IPS-20b (cell line): Measurements from ENCODE around the gene TNFRSF18.

ENCODE experiments used
- H3K27ac ChIP-seq: one replicate; pipeline ENCODE4 v1.5.1; 2013; ENCODE audit warnings: low read length
- H3K27me3 ChIP-seq: 2 replicates; pipeline ENCODE4 v1.6.1; 2013; ENCODE audit warnings: mild to moderate bottlenecking, low read length, inconsistent platforms; ENCODE audit not compliant: insufficient read depth
- H3K36me3 ChIP-seq: 2 replicates; pipeline ENCODE4 v1.6.1; 2013; ENCODE audit warnings: low read depth, mild to moderate bottlenecking, inconsistent platforms, low read length, moderate library complexity; ENCODE audit not compliant: insufficient read depth
- H3K4me1 ChIP-seq: 2 replicates; pipeline ENCODE4 v1.6.1; 2013; ENCODE audit warnings: mild to moderate bottlenecking, control low read depth, inconsistent platforms, low read length, moderate library complexity; ENCODE audit not compliant: insufficient read depth
- H3K4me3 ChIP-seq: 2 replicates; pipeline ENCODE4 v1.5.1; 2013; ENCODE audit warnings: mild to moderate bottlenecking, low read length, inconsistent platforms
- H3K9ac ChIP-seq: 2 replicates; pipeline ENCODE4 v1.6.1; 2013; ENCODE audit warnings: low read depth, mild to moderate bottlenecking, inconsistent platforms, low read length, moderate library complexity
- H3K9me3 ChIP-seq: 2 replicates; pipeline ENCODE4 v1.6.1; 2013; ENCODE audit warnings: mild to moderate bottlenecking, low read depth, low read length, inconsistent platforms; ENCODE audit not compliant: insufficient read depth

TNFRSF18 gene

DNA sequence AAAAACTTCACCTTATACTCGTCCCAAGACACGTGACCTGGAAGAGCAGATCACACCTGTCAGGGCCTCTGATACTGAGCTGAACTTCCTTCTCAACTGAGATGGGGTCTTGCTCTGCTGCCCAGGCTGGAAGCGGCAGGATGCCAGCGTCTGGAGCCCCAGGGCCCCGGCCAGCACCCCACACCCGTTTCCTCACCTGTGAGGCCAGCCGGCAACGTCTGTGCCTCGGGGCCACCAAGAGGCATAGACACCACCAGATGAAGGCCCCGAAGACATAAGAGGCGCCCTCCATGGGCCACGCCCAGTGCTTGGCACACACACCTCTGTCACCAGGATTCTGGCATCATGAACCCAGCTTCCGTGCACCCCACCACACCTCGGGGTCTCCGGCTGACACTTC, 16.9 kb upstream of the TNFRSF18 start:
- Histone ChIP-seq H3K4me3 (no peak overlapping the region), H3K27me3 (no peaks in the 10 kb centered on the region), H3K9me3 (no peaks in the 10 kb centered on the region), H3K4me1 (no peaks in the 10 kb centered on the region), H3K27ac (no peak overlapping the region), H3K36me3 (peaks cover 38% of the 10 kb centered on the region), H3K9ac (no peak overlapping the region)

GRCh38 chr1:1222575-1223225, 16.3 kb upstream of the TNFRSF18 start:
- Histone ChIP-seq H3K27me3 (no peaks in the 10 kb centered on the region), H3K9me3 (no peaks in the 10 kb centered on the region), H3K27ac (no peak overlapping the region), H3K9ac (no peak overlapping the region), H3K4me3 (no peak overlapping the region), H3K36me3 (peaks cover 42% of the 10 kb centered on the region), H3K4me1 (no peaks in the 10 kb centered on the region)

DNA sequence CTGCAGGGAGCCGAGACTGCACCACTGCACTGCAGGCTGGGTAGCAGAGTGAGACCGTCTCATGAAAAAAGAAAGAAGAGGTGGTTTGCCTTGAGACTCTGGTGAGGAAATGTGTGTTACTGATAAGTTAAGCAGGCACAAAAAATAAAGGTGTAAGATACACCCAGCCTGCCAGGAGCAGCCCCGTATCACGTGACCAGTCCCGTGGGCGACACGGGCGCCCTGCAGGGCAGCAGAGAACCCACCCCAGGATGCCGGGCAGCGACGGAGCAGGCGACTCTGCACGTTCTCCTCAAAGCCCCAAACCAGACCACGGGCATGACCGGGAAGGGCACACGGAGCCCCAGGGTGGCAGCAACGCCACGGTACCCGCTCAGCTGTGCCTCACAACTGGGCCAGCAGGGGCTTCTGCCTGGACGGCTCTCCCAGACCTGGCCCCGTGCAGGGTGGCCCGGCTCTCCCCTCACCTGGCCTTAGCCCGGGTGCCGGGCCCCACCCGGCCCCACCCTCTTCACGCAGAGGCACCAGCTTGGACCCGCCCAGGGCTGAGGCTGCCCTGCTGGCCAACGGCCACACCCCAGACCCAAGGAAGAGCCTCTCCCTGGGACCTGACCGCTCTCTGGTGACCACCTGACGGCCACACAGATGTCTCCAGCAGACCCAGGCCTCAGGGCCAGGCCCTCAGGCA, 15.6 kb upstream of the TNFRSF18 start:
- Histone ChIP-seq H3K27me3 (no peaks in the 10 kb centered on the region), H3K4me3 (no peak overlapping the region), H3K9me3 (no peaks in the 10 kb centered on the region), H3K36me3 (peaks cover 41% of the 10 kb centered on the region), H3K4me1 (no peaks in the 10 kb centered on the region), H3K27ac (no peak overlapping the region), H3K9ac (no peak overlapping the region)

GRCh38 chr1:1220197-1220596, 13.8 kb upstream of the TNFRSF18 start:
- no peak overlapping the region for H3K27ac ChIP-seq
- no peaks in the 10 kb centered on the region for H3K9me3 ChIP-seq
- H3K36me3 ChIP-seq: peaks cover 38% of the 10 kb centered on the region
- H3K4me3 ChIP-seq: no peak overlapping the region
- H3K9ac ChIP-seq: no peak overlapping the region
- H3K27me3 ChIP-seq: no peaks in the 10 kb centered on the region
- H3K4me1 ChIP-seq: no peaks in the 10 kb centered on the region

- Histone ChIP-seq H3K4me3 (no peak overlapping the region), H3K9ac (no peak overlapping the region), H3K4me1 (no peaks in the 10 kb centered on the region), H3K27ac (no peak overlapping the region), H3K36me3 (peaks cover 38% of the 10 kb centered on the region), H3K27me3 (no peaks in the 10 kb centered on the region), H3K9me3 (no peaks in the 10 kb centered on the region)
Observed at GRCh38 chr1:1219341-1219740, 12.9 kb upstream of the TNFRSF18 start.

GRCh38 chr1:1218524-1219200, 12.3 kb upstream of the TNFRSF18 start:
- Histone ChIP-seq H3K9ac (no peak overlapping the region), H3K27me3 (no peaks in the 10 kb centered on the region), H3K27ac (no peak overlapping the region), H3K9me3 (no peaks in the 10 kb centered on the region), H3K36me3 (peaks cover 38% of the 10 kb centered on the region), H3K4me3 (no peak overlapping the region), H3K4me1 (no peaks in the 10 kb centered on the region)

DNA sequence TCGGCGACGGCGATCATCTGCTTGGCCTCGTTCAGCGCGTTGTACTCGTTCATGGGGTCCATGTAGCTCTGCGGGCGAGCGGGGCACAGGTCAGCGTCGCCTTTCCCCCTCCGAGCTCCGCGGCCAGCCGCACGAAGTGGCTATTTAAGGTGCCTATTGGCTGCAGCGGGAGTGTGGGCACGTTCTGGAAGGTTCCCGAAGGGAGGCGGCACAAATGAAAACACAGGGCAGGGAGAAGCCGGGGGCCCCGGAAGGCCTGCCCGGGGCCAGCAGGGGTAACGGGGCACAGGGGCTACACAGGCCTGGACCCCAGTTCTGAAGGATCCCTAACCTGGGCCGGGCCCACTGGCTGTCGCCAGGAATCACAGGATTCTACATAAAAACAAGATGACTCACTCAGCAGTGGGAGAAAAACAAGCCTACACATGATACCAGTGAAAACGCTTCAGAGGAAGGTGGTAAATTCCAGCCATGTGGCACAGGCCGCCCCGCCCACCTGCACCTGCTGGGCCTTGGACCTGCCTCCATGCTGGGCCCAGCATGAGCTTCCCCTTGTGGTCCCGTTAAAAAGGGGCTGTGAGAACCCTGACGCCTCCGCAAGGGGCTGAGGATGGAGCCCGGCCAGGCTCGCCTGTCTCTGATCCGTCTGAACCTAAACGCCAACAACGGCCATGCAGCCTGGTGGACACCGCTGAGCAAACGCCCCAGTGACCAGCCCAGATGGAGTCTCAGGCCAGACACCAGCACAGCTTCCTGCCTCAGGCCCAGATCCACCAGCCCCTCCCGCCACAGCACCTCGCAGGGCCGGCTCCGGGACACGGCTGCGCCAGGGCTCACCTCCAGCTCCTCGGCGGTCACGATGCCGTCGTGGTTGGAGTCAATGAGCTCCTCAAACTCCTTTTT, 11.5 kb upstream of the TNFRSF18 start:
- Histone ChIP-seq H3K4me1 (no peaks in the 10 kb centered on the region), H3K4me3 (no peak overlapping the region), H3K9ac (no peak overlapping the region), H3K9me3 (no peaks in the 10 kb centered on the region), H3K27me3 (no peaks in the 10 kb centered on the region), H3K27ac (no peak overlapping the region), H3K36me3 (peaks cover 32% of the 10 kb centered on the region)

GRCh38 chr1:1216770-1217620, 10.6 kb upstream of the TNFRSF18 start:
- peaks cover 28% of the 10 kb centered on the region for H3K36me3 ChIP-seq
- H3K9me3 ChIP-seq: no peaks in the 10 kb centered on the region
- no peaks in the 10 kb centered on the region for H3K4me1 ChIP-seq

DNA sequence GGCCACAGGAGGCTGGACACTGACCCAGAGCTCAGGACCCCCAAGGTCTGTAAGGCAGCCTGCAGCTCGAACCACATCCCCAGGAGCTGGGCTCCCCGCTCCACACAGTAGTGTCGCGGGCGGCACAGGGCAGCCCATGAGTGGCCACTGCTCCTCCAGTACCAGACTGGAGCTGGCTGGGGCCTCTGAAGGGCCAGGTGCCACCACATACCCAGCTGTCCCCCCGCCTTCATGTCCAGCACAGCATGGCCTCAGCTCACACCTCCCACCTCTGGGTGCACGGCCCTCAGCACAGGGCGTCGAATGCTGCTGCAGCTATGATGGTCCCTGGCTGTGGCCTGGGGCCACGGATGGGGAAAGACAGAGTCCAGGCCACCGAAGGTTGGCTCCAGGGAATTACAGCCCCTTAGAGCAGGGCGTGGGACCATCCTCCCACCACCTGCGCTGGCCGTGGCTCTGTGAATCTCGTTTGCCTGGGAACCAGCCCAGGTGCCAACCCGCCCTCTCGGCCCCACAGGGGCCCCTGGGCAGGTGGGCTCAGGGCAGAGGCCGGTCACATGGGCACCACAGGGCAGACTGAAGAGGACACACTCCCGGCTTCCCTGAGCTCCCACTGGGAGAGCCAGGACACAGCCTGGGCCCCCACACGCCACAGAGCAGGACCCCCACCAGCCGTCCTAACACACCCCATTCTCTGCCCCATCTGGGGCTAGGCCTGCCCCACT, 9.7 kb upstream of the TNFRSF18 start:
- H3K9ac ChIP-seq: no peak overlapping the region
- H3K9me3 ChIP-seq: no peaks in the 10 kb centered on the region
- peaks cover 20% of the 10 kb centered on the region for H3K36me3 ChIP-seq
- no peak overlapping the region for H3K27ac ChIP-seq
- no peaks in the 10 kb centered on the region for H3K4me1 ChIP-seq
- no peak overlapping the region for H3K4me3 ChIP-seq
- no peaks in the 10 kb centered on the region for H3K27me3 ChIP-seq

More at GRCh38 chr1:1216770-1217620, 10.6 kb upstream of the TNFRSF18 start:
- H3K4me3 ChIP-seq: no peak overlapping the region
- no peak overlapping the region for H3K9ac ChIP-seq
- H3K27ac ChIP-seq: no peak overlapping the region
- H3K27me3 ChIP-seq: no peaks in the 10 kb centered on the region

GRCh38 chr1:1215080-1215676, 8.8 kb upstream of the TNFRSF18 start:
- Histone ChIP-seq H3K27me3 (no peaks in the 10 kb centered on the region), H3K4me1 (no peaks in the 10 kb centered on the region), H3K4me3 (no peak overlapping the region), H3K36me3 (peaks cover 13% of the 10 kb centered on the region), H3K9ac (no peak overlapping the region), H3K27ac (no peak overlapping the region), H3K9me3 (no peaks in the 10 kb centered on the region)
